Sigmoid colon (tissue), 4 donors: ENCODE data around the gene TINAG.

Experiments
- EP300 ChIP-seq, 4 donors: sonication (generic); formaldehyde crosslinking; IDR thresholded peaks; one replicate each; pipeline ENCODE4 v1.6.1; 2017; ENCODE audit warnings: antibody characterized with exemption in 4 of 4
- POLR2A ChIP-seq, 2 donors: fragments of 450-650 bp; IDR thresholded peaks; one replicate each; pipeline ENCODE4 v1.6.1; 2016; ENCODE audit warnings: antibody characterized with exemption in 2 of 2, mild to moderate bottlenecking in 2 of 2, moderate library complexity in 2 of 2
- POLR2AphosphoS5 ChIP-seq, 4 donors: sonication (generic); formaldehyde crosslinking; IDR thresholded peaks; one replicate each; pipeline ENCODE4 v1.6.1; 2017; ENCODE audit warnings: antibody characterized with exemption in 4 of 4
- TF ChIP-seq, protein P1 (sequence below), 4 experiments: fragments of 450-650 bp in 3 of 4; fragments of 200-600 bp in 1 of 4; IDR thresholded peaks; one replicate each; pipeline ENCODE4 v1.5.1; 2016 to 2019; ENCODE audit warnings: antibody characterized with exemption in 4 of 4, mild to moderate bottlenecking in 3 of 4, moderate library complexity in 2 of 4

DNA sequence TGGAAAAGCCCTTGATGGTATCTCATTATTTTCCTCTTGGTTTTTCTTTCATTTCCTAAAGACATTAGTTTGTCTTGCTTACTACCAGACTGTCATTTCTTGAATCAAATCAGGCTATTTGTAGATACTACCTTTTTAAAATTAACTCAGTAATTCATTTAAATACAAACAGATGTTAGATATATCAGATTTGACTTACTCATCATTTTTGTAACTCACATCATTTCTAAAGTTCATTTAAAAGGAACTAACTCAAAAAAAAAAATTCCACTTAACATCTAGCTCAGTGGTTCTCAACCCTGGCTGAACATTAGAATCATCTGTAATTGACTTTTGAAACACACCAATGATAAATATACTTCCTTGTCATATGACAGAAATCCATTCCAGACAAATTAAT lies 48.2 kb upstream of the TINAG start:
- TF ChIP-seq POLR2AphosphoS5 (IDR thresholded peaks at IDR 0.05) (no peak), EP300 (IDR thresholded peaks at IDR 0.05) (no peak), POLR2A (IDR thresholded peaks at IDR 0.05) (no peak)
- TF ChIP-seq, protein P1, sequence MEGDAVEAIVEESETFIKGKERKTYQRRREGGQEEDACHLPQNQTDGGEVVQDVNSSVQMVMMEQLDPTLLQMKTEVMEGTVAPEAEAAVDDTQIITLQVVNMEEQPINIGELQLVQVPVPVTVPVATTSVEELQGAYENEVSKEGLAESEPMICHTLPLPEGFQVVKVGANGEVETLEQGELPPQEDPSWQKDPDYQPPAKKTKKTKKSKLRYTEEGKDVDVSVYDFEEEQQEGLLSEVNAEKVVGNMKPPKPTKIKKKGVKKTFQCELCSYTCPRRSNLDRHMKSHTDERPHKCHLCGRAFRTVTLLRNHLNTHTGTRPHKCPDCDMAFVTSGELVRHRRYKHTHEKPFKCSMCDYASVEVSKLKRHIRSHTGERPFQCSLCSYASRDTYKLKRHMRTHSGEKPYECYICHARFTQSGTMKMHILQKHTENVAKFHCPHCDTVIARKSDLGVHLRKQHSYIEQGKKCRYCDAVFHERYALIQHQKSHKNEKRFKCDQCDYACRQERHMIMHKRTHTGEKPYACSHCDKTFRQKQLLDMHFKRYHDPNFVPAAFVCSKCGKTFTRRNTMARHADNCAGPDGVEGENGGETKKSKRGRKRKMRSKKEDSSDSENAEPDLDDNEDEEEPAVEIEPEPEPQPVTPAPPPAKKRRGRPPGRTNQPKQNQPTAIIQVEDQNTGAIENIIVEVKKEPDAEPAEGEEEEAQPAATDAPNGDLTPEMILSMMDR (IDR thresholded peaks at IDR 0.05): no peak
